ENCODE results near the gene ACBD4.

DNA sequence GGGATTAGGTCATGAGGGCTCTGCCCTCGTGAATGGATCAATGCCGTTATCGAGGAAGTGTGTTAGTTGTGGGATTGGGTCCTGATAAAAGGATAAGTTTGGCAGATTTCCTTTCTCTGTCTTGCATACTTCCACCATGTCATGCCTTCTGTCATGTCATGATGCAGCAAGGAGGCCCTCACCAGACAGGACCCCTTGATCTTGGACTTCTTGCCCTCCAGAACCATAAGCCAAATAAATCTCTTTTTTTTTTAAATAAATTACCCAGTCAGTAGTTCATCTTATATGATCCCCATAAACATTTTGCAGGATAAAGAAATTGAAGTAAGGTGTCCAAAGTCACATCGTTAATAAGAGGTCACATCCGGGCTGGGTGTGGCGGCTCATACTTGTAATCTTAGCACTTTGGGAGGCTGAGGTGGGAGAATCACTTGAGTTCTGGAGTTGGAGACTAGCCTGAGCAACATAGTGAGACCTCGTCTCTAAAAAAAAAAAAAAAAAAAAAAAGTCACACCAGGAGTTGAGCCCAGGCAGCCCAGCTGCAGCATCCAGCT lies 51.4 kb downstream of the ACBD4 start:
- TF ChIP-seq, protein P1, sequence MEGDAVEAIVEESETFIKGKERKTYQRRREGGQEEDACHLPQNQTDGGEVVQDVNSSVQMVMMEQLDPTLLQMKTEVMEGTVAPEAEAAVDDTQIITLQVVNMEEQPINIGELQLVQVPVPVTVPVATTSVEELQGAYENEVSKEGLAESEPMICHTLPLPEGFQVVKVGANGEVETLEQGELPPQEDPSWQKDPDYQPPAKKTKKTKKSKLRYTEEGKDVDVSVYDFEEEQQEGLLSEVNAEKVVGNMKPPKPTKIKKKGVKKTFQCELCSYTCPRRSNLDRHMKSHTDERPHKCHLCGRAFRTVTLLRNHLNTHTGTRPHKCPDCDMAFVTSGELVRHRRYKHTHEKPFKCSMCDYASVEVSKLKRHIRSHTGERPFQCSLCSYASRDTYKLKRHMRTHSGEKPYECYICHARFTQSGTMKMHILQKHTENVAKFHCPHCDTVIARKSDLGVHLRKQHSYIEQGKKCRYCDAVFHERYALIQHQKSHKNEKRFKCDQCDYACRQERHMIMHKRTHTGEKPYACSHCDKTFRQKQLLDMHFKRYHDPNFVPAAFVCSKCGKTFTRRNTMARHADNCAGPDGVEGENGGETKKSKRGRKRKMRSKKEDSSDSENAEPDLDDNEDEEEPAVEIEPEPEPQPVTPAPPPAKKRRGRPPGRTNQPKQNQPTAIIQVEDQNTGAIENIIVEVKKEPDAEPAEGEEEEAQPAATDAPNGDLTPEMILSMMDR (IDR thresholded peaks at IDR 0.05 in 8 of 11, conservative IDR thresholded peaks at IDR 0.05 in 3 of 11), result no peak
- TF ChIP-seq POLR2A (IDR thresholded peaks at IDR 0.05) (no peak), POLR2AphosphoS5 (IDR thresholded peaks at IDR 0.05) (no peak)

All from spleen (tissue), 7 donors.